T-helper 2 cell treated with Interferon-gamma antibody and Interleukin-4, amounts not matched to agents 100 ng/mL and 5 ng/mL, for 36 hours (primary cell): ENCODE data around the gene FYN. TPM values are rescaled to one million over a fixed set of nuclear protein-coding genes. Genes with fewer than 3 reads are reported as not detected.

Source experiments
- intact Hi-C: fragments of 100-400 bp; cut with micrococcal nuclease; formaldehyde crosslinking; loops from one replicate; pipeline ENCODE4 v1.15.1; 2023
- total RNA-seq: library from RNA; stranded (reverse); gene quantifications from 2 replicates; pipeline ENCODE4 v1.2.3, GENCODE V29; 2022

The FYN gene
- total RNA-seq, 1 donor from 2014 or later = 125 TPM

GRCh38 chr6:111775145-111775922 is 97.9 kb downstream of the FYN start:
- intact Hi-C loops = no loop called here

GRCh38 chr6:111774346-111774703 is 98.9 kb downstream of the FYN start:
- intact Hi-C loops = no loop called here

GRCh38 chr6:111773501-111774345 is 99.5 kb downstream of the FYN start:
- intact Hi-C loops = no loop called here

GRCh38 chr6:111772381-111772780 is 100.9 kb downstream of the FYN start:
- intact Hi-C loops = no loop called here

- intact Hi-C loops = no loop called here
Observed at GRCh38 chr6:111771629-111772028, 101.6 kb downstream of the FYN start.

GRCh38 chr6:111771094-111771432 is 102.2 kb downstream of the FYN start:
- intact Hi-C loops = no loop called here

- intact Hi-C loops = no loop called here
Observed at GRCh38 chr6:111770263-111771093, 102.8 kb downstream of the FYN start.

GRCh38 chr6:111769365-111770152 is 103.7 kb downstream of the FYN start:
- intact Hi-C loops = no loop called here

- intact Hi-C loops = no loop called here
Observed at GRCh38 chr6:111768431-111768770, 104.9 kb downstream of the FYN start.

GRCh38 chr6:111767752-111768430 is 105.4 kb downstream of the FYN start:
- intact Hi-C loops = no loop called here

GRCh38 chr6:111766201-111766857 is 106.9 kb downstream of the FYN start:
- intact Hi-C loops = no loop called here

GRCh38 chr6:111765763-111766162 is 107.5 kb downstream of the FYN start:
- intact Hi-C loops = loop anchor here (2.0 kb wide), 2 partner anchors 13 to 39 kb away; no protein-coding TSS in a partner anchor

- intact Hi-C loops = loop anchor here (2.0 to 5.0 kb wide), 3 partner anchors 14 to 323 kb away; partner anchors contain the start of genes FAM229B and TUBE1
Observed at GRCh38 chr6:111764238-111765175, 108.7 kb downstream of the FYN start.

GRCh38 chr6:111763381-111763780 is 109.9 kb downstream of the FYN start:
- intact Hi-C loops = loop anchor here (5.0 kb wide), 1 partner anchor 324 kb away; the partner anchor contains the start of genes FAM229B and TUBE1

GRCh38 chr6:111761783-111762312 is 111.4 kb downstream of the FYN start:
- intact Hi-C loops = loop anchor here (2.0 to 5.0 kb wide), 4 partner anchors 33 to 325 kb away; partner anchors contain the start of genes FAM229B and TUBE1

- intact Hi-C loops = loop anchor here (2.0 to 5.0 kb wide), 4 partner anchors 34 to 326 kb away; partner anchors contain the start of genes FAM229B and TUBE1
Observed at GRCh38 chr6:111761212-111761611, 112.0 kb downstream of the FYN start.

- intact Hi-C loops = loop anchor here (1.0 to 5.0 kb wide), 5 partner anchors 9 to 327 kb away; partner anchors contain the start of genes FAM229B and TUBE1
Observed at GRCh38 chr6:111759836-111760785, 113.1 kb downstream of the FYN start.
